Glutamatergic neuron (in vitro differentiated cells): Measurements from ENCODE around the gene HOXD12. TPM values are rescaled to one million over a fixed set of nuclear protein-coding genes. Genes with fewer than 3 reads are reported as not detected.

Experiments
- DNase-seq: peaks from one replicate; pipeline ENCODE4 v3.0.0; 2022
- H3K27ac Mint-ChIP-seq: one replicate; pipeline ENCODE4 v1.8.0; 2020; ENCODE audit warnings: mild to moderate bottlenecking, mixed read lengths, inconsistent platforms; ENCODE audit not compliant: unreplicated experiment
- H3K27me3 Mint-ChIP-seq: one replicate; pipeline ENCODE4 v1.8.0; 2020; ENCODE audit warnings: mild to moderate bottlenecking, moderate library complexity, mixed read lengths, inconsistent platforms; ENCODE audit not compliant: unreplicated experiment
- H3K36me3 Mint-ChIP-seq: one replicate; pipeline ENCODE4 v1.8.0; 2020; ENCODE audit warnings: mild to moderate bottlenecking, mixed read lengths, inconsistent platforms; ENCODE audit not compliant: unreplicated experiment
- H3K4me1 Mint-ChIP-seq: one replicate; pipeline ENCODE4 v1.8.0; 2020; ENCODE audit warnings: mild to moderate bottlenecking, low read depth, mixed read lengths, inconsistent platforms; ENCODE audit not compliant: unreplicated experiment
- H3K4me3 Mint-ChIP-seq: one replicate; pipeline ENCODE4 v1.8.0; 2020; ENCODE audit warnings: mild to moderate bottlenecking, mixed read lengths, inconsistent platforms; ENCODE audit not compliant: unreplicated experiment
- H3K9me3 Mint-ChIP-seq: one replicate; pipeline ENCODE4 v1.8.0; 2020; ENCODE audit warnings: mild to moderate bottlenecking, moderate library complexity, mixed read lengths, inconsistent platforms; ENCODE audit not compliant: unreplicated experiment
- total RNA-seq: library from RNA; stranded (reverse); fragmentation: NEBNext Ultra II Directional; extraction: Animal tissue kit (Norgen Biotek cat#: 25700); gene quantifications from one replicate; pipeline ENCODE4 v1.2.1, GENCODE V29; 2021; ENCODE audit not compliant: unreplicated experiment
- TF ChIP-seq, protein P1 (sequence below): fragments of 200-600 bp; sonication (generic); IDR thresholded peaks from one replicate; pipeline ENCODE4 v1.5.0; 2021; ENCODE audit not compliant: partially characterized antibody, unreplicated experiment

Gene HOXD12
- total RNA-seq, 1 donor from 2014 or later: not detected

DNA sequence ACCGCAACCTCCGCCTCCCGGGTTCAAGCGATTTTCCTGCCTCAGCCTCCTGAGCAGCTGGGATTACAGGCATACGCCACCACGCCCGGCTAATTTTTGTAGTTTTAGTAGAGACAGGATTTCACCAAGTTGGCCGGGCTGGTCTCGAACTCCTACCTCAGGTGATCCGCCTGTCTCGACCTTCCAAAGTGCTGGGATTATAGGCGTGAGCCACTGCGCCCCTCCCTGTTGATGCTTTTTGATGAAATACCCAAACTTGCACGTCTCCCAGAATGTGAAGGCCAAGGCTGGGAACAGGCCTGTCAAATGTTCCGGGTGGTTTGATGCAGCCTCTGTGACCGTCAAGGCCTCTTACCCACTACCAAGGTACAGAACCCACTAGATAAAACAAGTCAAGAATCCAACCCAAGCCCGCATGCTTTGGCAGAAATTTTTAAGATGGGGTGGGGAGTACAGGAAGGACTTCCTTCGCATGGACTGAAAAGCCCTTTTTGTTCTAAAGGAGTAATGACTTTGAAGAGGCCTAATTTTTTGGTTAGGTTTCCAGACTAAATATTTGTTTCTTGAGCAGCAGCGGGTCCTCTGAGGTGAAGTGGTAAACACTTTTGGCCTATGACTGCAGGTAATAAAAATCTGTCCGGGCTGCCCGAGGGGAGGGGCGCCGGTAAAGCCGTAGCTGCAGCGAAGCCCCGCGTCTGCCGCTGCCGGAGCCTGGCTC, 12.1 kb upstream of the HOXD12 start:
- Mint-ChIP-seq H3K4me1 (peaks cover 7% of the 10 kb centered on the region), H3K4me3 (peak overlapping the region; percentile 90), H3K36me3 (no peaks in the 10 kb centered on the region), H3K27me3 (peaks cover 55% of the 10 kb centered on the region), H3K27ac (no peak overlapping the region), H3K9me3 (peaks cover 23% of the 10 kb centered on the region)
- TF ChIP-seq, protein P1, sequence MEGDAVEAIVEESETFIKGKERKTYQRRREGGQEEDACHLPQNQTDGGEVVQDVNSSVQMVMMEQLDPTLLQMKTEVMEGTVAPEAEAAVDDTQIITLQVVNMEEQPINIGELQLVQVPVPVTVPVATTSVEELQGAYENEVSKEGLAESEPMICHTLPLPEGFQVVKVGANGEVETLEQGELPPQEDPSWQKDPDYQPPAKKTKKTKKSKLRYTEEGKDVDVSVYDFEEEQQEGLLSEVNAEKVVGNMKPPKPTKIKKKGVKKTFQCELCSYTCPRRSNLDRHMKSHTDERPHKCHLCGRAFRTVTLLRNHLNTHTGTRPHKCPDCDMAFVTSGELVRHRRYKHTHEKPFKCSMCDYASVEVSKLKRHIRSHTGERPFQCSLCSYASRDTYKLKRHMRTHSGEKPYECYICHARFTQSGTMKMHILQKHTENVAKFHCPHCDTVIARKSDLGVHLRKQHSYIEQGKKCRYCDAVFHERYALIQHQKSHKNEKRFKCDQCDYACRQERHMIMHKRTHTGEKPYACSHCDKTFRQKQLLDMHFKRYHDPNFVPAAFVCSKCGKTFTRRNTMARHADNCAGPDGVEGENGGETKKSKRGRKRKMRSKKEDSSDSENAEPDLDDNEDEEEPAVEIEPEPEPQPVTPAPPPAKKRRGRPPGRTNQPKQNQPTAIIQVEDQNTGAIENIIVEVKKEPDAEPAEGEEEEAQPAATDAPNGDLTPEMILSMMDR: no peak
- no peak for DNase-seq

DNA sequence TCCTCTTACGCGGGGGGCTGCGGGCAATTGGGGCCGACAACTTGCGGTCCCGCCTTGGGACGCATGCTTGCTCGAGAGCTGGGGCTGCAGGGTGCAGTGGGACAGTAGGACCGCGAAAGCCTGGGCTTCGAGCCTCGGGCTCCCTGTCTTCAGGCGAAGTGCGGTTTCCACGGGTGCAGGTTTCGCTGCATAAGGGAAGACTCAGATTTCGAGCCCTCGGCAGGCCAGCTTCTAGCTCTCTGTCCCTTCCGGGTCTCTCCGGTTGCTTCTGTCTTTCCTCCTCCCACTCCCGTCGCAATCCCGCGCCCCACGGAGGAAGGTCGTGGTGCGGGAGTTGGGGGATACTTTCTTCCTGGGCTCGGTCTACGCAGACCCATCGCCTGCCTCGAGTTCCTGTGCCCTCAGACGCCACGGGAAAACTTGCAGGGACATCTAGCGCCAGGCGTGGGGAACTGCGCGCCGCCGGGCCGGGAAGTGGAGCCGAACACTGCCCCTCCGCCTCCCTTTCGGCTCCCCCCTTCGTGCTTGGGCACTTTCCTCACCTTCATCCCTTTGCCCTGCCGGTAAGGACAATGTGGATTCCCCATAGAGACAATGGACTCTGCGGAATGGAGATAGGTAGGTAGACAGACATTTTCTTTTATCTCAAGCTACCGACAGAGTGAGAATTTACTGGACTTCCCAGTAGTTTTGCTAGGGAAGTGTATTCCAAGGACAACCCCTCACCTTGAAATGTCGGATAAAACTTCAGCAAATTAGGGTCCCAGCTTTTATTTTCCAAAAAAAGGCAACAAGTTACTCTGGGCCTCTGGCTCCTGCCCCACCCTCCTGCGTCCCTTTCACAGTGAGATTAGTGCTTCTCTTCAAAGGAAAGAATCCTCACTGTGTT, 11.3 kb upstream of the HOXD12 start:
- TF ChIP-seq, protein P1: peak; percentile 50
- H3K4me3 Mint-ChIP-seq: peak overlapping the region; percentile 90
- H3K9me3 Mint-ChIP-seq: peaks cover 20% of the 10 kb centered on the region
- peaks cover 6% of the 10 kb centered on the region for H3K4me1 Mint-ChIP-seq
- DNase-seq: peak; percentile 74
- H3K36me3 Mint-ChIP-seq: no peaks in the 10 kb centered on the region
- peaks cover 50% of the 10 kb centered on the region for H3K27me3 Mint-ChIP-seq
- H3K27ac Mint-ChIP-seq: no peak overlapping the region

DNA sequence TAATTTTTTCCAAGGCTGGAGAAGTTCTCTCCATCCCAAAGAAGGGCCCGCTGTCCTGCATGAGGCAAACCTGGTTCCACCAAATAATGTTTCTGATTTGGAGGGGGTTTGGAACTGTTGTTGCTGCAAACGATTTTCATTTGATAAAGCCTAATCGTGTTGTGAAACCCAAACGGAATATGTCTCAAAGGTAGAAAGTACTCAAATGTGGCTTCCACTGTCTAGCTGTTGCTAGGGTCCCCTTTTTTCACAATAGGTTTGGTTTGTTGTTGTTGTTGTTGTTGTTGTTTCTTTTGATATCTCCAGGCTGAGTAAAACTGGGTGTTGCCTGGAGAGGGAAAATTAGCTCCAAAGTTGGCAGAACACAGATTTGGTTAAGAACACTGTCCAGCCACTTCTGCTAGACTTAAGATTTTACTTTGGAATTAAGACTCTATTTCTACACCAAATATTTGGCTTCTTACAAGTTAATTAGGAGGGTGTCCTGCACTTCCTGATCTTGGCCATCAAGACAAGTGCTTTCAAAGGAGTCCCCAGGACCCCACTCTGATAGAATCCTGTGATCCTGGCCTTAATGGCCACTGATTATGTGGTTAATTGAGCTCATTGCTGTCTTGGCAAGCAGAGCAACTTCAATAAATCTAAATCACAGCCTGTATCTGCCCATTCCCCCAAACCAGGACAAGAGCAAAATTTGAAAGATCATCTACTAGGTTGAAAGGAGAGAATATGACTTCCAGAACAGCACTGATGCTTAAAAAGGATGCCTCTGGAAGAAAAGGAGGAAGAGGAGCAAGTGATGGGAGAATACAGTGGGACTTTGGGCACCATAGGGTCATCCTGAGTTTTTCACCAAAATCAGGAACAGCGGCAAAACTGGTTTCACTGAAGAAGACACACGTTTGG, 10.4 kb upstream of the HOXD12 start:
- Mint-ChIP-seq H3K27me3 (peaks cover 50% of the 10 kb centered on the region), H3K4me3 (no peak overlapping the region), H3K4me1 (peaks cover 4% of the 10 kb centered on the region), H3K27ac (no peak overlapping the region), H3K9me3 (peaks cover 21% of the 10 kb centered on the region), H3K36me3 (peaks cover 4% of the 10 kb centered on the region)
- no peak for DNase-seq
- TF ChIP-seq, protein P1: no peak

DNA sequence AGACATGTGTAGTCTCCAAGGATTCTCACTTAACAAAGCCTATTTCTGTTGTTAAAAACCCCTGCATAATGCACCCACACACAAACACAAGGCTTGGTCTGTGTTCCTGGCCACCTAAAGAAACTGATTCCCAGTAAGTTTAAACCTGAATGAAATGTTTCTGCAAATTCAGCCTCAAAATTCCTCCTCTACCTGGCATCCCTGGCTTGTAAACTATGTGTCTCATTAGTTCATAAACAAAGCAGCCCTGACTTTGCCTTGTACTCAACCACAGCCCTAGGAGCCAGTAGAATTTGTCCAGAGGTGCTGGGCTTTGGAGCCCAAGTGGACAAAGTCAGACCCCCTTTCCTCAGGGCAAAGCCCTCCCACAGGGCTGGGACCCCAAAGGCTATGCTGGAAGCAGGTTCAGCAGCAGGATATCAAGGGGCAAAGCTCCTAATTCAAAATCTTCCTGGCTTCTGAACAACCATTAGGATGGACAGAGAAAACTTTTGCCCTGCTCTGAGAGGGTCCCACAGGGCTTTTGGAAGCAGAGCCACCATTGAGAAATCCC, 9.7 kb upstream of the HOXD12 start:
- H3K36me3 Mint-ChIP-seq: peaks cover 4% of the 10 kb centered on the region
- peaks cover 52% of the 10 kb centered on the region for H3K27me3 Mint-ChIP-seq
- H3K27ac Mint-ChIP-seq: no peak overlapping the region
- H3K4me3 Mint-ChIP-seq: no peak overlapping the region
- TF ChIP-seq, protein P1: no peak
- DNase-seq: no peak
- H3K9me3 Mint-ChIP-seq: peaks cover 21% of the 10 kb centered on the region
- peaks cover 1% of the 10 kb centered on the region for H3K4me1 Mint-ChIP-seq
